SH-SY5Y (cell line): ENCODE measurements around the gene CNOT2.

Source experiments
- GATA2 ChIP-seq: IDR thresholded peaks from 2 replicates; pipeline ENCODE4 v1.6.1; 2011; ENCODE audit warnings: mild to moderate bottlenecking, low read depth, low read length
- GATA3 ChIP-seq: IDR thresholded peaks from 2 replicates; pipeline ENCODE4 v1.6.1; 2011; ENCODE audit warnings: low read depth, mild to moderate bottlenecking, low read length, moderate library complexity

CNOT2 gene

GRCh38 chr12:70399311-70399710 lies 156.1 kb downstream of the CNOT2 start:
- TF ChIP-seq GATA3 (no peak), GATA2 (no peak)

GRCh38 chr12:70400124-70400523 lies 156.9 kb downstream of the CNOT2 start:
- TF ChIP-seq GATA3, result no peak
- no peak for TF ChIP-seq GATA2

- TF ChIP-seq GATA2, result no peak
- TF ChIP-seq GATA3, result no peak
These were observed 159.4 kb downstream of the CNOT2 start for GRCh38 chr12:70402597-70402996.

GRCh38 chr12:70403826-70404225 lies 160.6 kb downstream of the CNOT2 start:
- TF ChIP-seq GATA3 (no peak), GATA2 (no peak)
